Activated CD4-positive, CD25-positive, alpha-beta regulatory T cell treated with anti-CD3 and anti-CD28 coated beads, Interleukin-2, amount 50 U/mL, for 72 hours (primary cell): ENCODE results near the gene HOXB2.
A peak's percentile ranks its signal among the peaks of the same experiment; 100 is the strongest.
"Not testable (repeated sequence)": the region's sequence is repeated elsewhere in the genome, so short reads cannot be mapped to it uniquely, and the experiment has no call there.

ENCODE experiments used
- DNase-seq: peaks from one replicate; pipeline ENCODE4 v3.0.0; 2021

The HOXB2 gene

GRCh38 chr17:48513097-48513496, 31.8 kb downstream of the HOXB2 start:
- no peak for DNase-seq

- DNase-seq = peak; percentile 38
These were observed 33.9 kb downstream of the HOXB2 start for GRCh38 chr17:48510761-48511604.

GRCh38 chr17:48510381-48510760, 34.5 kb downstream of the HOXB2 start:
- DNase-seq = no peak

- DNase-seq = not testable (repeated sequence)
These were observed 35.2 kb downstream of the HOXB2 start for GRCh38 chr17:48509708-48510107.

- DNase-seq = no peak
These were observed 38.7 kb downstream of the HOXB2 start for GRCh38 chr17:48506246-48506645.

- no peak for DNase-seq
These were observed 39.1 kb downstream of the HOXB2 start for GRCh38 chr17:48505788-48506187.

GRCh38 chr17:48504953-48505352, 40.0 kb downstream of the HOXB2 start:
- no peak for DNase-seq

- no peak for DNase-seq
These were observed 41.2 kb downstream of the HOXB2 start for GRCh38 chr17:48503747-48504146.

GRCh38 chr17:48502901-48503300, 42.0 kb downstream of the HOXB2 start:
- DNase-seq = no peak

GRCh38 chr17:48502312-48502711, 42.6 kb downstream of the HOXB2 start:
- no peak for DNase-seq

- no peak for DNase-seq
These were observed 44.2 kb downstream of the HOXB2 start for GRCh38 chr17:48500435-48501426.

- no peak for DNase-seq
These were observed 45.0 kb downstream of the HOXB2 start for GRCh38 chr17:48499735-48500434.

GRCh38 chr17:48499248-48499647, 45.7 kb downstream of the HOXB2 start:
- DNase-seq = no peak

- DNase-seq = no peak
These were observed 46.6 kb downstream of the HOXB2 start for GRCh38 chr17:48498164-48498850.

- DNase-seq = no peak
These were observed 47.8 kb downstream of the HOXB2 start for GRCh38 chr17:48497103-48497502.

GRCh38 chr17:48494335-48494734, 50.6 kb downstream of the HOXB2 start:
- no peak for DNase-seq
